ENCODE data around the gene SMIM45.

Gene SMIM45

GRCh38 chr22:41978732-41979131, 26.8 kb downstream of the SMIM45 start:
- no peak overlapping the region for H3K4me3 ChIP-seq
- WGBS, 2 donors, result 100% methylated on average over 1 of the region's 1 CpG; no CpG with 5 or more reads in 1 of the 2 donors
- no peaks in the 10 kb centered on the region for H3K9me3 ChIP-seq
- no peaks in the 10 kb centered on the region for H3K36me3 ChIP-seq (ENCODE audit: low read depth, missing control alignments)
- no peaks in the 10 kb centered on the region for H3K27me3 ChIP-seq
- no peaks in the 10 kb centered on the region for H3K4me1 ChIP-seq
- H3K27ac ChIP-seq, result no peak overlapping the region
- TF ChIP-seq, protein P1, sequence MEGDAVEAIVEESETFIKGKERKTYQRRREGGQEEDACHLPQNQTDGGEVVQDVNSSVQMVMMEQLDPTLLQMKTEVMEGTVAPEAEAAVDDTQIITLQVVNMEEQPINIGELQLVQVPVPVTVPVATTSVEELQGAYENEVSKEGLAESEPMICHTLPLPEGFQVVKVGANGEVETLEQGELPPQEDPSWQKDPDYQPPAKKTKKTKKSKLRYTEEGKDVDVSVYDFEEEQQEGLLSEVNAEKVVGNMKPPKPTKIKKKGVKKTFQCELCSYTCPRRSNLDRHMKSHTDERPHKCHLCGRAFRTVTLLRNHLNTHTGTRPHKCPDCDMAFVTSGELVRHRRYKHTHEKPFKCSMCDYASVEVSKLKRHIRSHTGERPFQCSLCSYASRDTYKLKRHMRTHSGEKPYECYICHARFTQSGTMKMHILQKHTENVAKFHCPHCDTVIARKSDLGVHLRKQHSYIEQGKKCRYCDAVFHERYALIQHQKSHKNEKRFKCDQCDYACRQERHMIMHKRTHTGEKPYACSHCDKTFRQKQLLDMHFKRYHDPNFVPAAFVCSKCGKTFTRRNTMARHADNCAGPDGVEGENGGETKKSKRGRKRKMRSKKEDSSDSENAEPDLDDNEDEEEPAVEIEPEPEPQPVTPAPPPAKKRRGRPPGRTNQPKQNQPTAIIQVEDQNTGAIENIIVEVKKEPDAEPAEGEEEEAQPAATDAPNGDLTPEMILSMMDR (IDR thresholded peaks at IDR 0.05), result no peak
- no peak for TF ChIP-seq POLR2A (IDR thresholded peaks at IDR 0.05)
- intact Hi-C loops (cut with DNase I; ENCODE audit: low total_unique reads), result no loop called here
- DNase-seq, result no peak

GRCh38 chr22:41979423-41980250, 27.7 kb downstream of the SMIM45 start:
- Histone ChIP-seq H3K4me3 (no peak overlapping the region), H3K4me1 (no peaks in the 10 kb centered on the region), H3K27me3 (no peaks in the 10 kb centered on the region), H3K27ac (no peak overlapping the region), H3K36me3 (ENCODE audit: low read depth, missing control alignments) (no peaks in the 10 kb centered on the region), H3K9me3 (no peaks in the 10 kb centered on the region)
- WGBS, 2 donors, result 81 to 83% methylated on average over 6 to 9 of the region's 9 CpGs
- intact Hi-C loops (cut with DNase I; ENCODE audit: low total_unique reads), result no loop called here
- TF ChIP-seq, protein P1 (IDR thresholded peaks at IDR 0.05), result no peak
- no peak for TF ChIP-seq POLR2A (IDR thresholded peaks at IDR 0.05)
- DNase-seq, result no peak

DNA sequence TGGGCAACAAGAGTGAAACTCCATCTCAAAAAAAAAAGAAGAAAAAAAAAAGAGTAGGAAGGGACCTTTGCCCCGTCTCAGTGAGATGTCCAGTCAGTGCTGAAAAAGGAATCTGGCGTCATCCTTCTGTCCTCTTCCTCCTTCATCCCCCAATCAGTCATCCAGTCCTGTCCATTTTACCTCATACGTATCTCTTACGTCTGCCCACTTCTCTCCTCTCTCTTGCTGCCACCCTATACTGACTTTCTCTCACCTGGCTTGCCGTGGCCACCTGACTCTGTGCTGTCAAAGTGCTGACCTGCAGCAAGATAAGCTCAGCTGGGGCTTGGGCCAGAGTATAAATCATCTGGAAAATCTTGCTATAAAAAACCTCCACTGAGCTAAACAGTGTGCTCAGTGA, 30.9 kb downstream of the SMIM45 start:
- intact Hi-C loops (cut with DNase I; ENCODE audit: low total_unique reads), result no loop called here
- WGBS, 2 donors, result 66 to 72% methylated on average over 5 of the region's 5 CpGs
- H3K27ac ChIP-seq, result no peak overlapping the region
- H3K4me3 ChIP-seq, result no peak overlapping the region
- no peaks in the 10 kb centered on the region for H3K36me3 ChIP-seq (ENCODE audit: low read depth, missing control alignments)
- no peak for TF ChIP-seq POLR2A (IDR thresholded peaks at IDR 0.05)
- TF ChIP-seq, protein P1 (IDR thresholded peaks at IDR 0.05), result no peak
- H3K9me3 ChIP-seq, result no peaks in the 10 kb centered on the region
- no peaks in the 10 kb centered on the region for H3K4me1 ChIP-seq
- H3K27me3 ChIP-seq, result no peaks in the 10 kb centered on the region
- DNase-seq, result no peak

DNA sequence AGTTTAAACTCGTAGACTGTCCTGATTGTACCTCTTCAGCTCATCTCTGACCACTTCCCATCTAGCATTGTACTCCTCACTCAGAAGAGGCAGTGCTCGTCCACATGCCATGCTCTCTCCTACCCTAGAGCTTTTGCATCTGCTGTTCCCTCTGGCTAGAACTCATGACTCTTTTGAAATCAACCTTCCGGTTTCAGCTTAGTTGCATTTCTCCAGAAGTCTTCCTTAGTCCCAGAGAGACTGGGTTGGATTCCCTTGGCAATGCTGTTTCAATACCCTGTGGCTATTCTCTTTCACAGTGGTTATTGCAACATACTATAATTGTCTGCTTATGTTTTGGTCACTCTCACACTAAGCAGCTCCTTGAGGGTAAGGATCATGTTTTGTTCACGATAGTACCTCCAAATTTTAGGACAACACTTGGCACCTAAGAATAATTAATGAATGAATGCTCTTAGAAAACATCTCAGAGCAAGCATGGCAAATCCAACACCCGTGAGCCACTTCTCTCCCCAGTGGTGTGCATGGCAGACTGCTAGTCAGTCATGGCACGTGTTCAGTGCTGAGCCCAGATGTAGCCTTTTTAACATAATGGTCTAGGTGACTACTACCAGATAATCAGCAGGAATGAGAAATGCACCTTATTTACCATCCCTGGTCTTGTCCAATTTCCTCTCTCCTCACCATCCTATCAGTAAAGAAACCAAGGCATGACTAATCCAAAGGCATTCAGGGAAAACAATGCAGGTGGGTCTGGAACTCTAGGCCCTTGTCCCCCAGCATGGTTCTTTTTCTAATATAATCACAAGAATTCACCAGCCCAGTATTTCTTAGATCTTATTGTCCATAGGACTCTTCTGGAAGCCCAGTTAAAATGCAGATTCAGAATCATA, 31.8 kb downstream of the SMIM45 start:
- Histone ChIP-seq H3K27me3 (no peaks in the 10 kb centered on the region), H3K27ac (no peak overlapping the region), H3K4me1 (no peaks in the 10 kb centered on the region), H3K4me3 (no peak overlapping the region), H3K36me3 (ENCODE audit: low read depth, missing control alignments) (no peaks in the 10 kb centered on the region), H3K9me3 (no peaks in the 10 kb centered on the region)
- TF ChIP-seq, protein P1 (IDR thresholded peaks at IDR 0.05), result no peak
- TF ChIP-seq POLR2A (IDR thresholded peaks at IDR 0.05), result no peak
- intact Hi-C loops (cut with DNase I; ENCODE audit: low total_unique reads), result no loop called here
- no peak for DNase-seq
- WGBS, 2 donors, result 81 to 92% methylated on average over 6 of the region's 6 CpGs
